RWPE1 (cell line): ENCODE data around the gene PLEKHA7.

Source experiments
- CTCF ChIA-PET: fragments of 350-600 bp; sonication (Branson Sonifier 250); formaldehyde crosslinking; extraction: SDS; loops from one replicate; lab custom pipeline; 2021; lab: Yijun Ruan, JAX
- POLR2A ChIA-PET: fragments of 400-600 bp; formaldehyde crosslinking; extraction: SDS; loops from one replicate; lab custom pipeline; 2020; ENCODE audit warnings: antibody characterized with exemption; ENCODE audit not compliant: low non-redundant PET; lab: Yijun Ruan, JAX
- DNase-seq: peaks from one replicate; pipeline ENCODE4 v3.0.0; 2012; ENCODE audit warnings: low spot score
- H3K27ac ChIP-seq: fragments of 450-650 bp; 2 replicates; pipeline ENCODE4 v1.5.1; 2017
- TF ChIP-seq, protein P1 (sequence below): fragments of 450-650 bp; conservative IDR thresholded peaks from 2 replicates; pipeline ENCODE4 v1.5.1; 2017; ENCODE audit warnings: low read depth, mild to moderate bottlenecking

PLEKHA7 gene

GRCh38 chr11:16787035-16787742, 227.0 kb downstream of the PLEKHA7 start:
- CTCF ChIA-PET: interaction anchor here (0.5 to 0.9 kb wide), 4 partner anchors 27 to 181 kb away, joined by 3 to 4 read pairs (median 3); no protein-coding TSS in a partner anchor
- no peak for DNase-seq
- POLR2A ChIA-PET: no interaction called here
- H3K27ac ChIP-seq: no peak overlapping the region
- TF ChIP-seq, protein P1, sequence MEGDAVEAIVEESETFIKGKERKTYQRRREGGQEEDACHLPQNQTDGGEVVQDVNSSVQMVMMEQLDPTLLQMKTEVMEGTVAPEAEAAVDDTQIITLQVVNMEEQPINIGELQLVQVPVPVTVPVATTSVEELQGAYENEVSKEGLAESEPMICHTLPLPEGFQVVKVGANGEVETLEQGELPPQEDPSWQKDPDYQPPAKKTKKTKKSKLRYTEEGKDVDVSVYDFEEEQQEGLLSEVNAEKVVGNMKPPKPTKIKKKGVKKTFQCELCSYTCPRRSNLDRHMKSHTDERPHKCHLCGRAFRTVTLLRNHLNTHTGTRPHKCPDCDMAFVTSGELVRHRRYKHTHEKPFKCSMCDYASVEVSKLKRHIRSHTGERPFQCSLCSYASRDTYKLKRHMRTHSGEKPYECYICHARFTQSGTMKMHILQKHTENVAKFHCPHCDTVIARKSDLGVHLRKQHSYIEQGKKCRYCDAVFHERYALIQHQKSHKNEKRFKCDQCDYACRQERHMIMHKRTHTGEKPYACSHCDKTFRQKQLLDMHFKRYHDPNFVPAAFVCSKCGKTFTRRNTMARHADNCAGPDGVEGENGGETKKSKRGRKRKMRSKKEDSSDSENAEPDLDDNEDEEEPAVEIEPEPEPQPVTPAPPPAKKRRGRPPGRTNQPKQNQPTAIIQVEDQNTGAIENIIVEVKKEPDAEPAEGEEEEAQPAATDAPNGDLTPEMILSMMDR: no peak

- no peak for DNase-seq
- ChIA-PET CTCF (interaction anchor here (0.6 to 1.1 kb wide), 12 partner anchors 9 to 553 kb away, joined by 3 to 6 read pairs (median 3); no protein-coding TSS in a partner anchor), POLR2A (no interaction called here)
- no peak overlapping the region for H3K27ac ChIP-seq
- TF ChIP-seq, protein P1: no peak
Observed at GRCh38 chr11:16786131-16786530, 228.1 kb downstream of the PLEKHA7 start.

DNA sequence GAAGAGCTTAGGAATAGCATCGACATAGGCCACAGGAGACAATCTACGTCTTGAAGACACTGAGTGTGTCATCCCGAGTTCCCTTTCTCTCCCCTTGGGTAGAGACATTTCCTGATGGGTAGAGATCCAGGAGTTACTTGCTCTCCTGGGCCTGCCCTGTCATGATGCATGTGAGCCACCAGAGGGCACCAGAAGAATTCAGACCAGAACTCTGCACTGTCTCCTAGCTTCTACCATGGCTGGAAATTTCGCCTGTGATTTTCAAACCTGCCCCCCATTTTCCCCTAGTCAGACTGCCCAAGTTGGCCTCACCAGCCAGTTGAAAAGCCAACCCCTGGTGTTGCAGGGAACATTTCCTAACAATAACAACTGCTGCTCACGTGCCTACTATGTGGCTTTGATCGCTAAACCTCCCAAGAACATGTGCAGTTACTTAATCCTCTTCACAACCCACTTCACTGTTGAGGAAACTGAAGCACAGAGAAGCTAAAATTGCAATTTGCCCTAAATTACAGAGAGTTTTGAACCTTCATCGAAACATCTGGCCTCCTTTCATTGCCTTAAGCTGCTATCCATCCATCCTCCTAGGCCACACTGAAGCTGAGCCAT, 228.6 kb downstream of the PLEKHA7 start:
- TF ChIP-seq, protein P1: peak; percentile 90
- H3K27ac ChIP-seq: no peak overlapping the region
- CTCF ChIA-PET: interaction anchor here (0.6 to 1.1 kb wide), 13 partner anchors 8 to 599 kb away, joined by 3 to 6 read pairs (median 3); no protein-coding TSS in a partner anchor
- peak; percentile 84 for DNase-seq
- POLR2A ChIA-PET: no interaction called here

DNA sequence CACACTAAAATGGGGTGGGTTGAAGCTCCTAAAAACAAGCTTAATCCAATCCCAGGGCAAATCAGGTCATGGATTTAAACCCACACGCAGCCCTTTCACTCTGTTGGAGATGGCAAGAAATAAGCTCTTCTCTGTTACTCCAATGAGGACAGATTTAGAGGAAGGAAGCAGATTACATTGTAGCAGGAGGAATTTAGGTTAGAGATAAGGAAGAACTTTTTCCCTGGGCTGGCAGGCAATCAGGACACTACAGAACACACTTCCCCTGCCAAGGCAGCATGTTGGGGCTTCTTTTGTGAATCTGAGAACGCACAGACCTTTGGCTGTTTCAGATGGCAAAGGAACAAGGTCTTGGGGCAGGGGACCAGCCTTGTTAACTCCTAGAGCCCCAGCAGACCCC, 229.5 kb downstream of the PLEKHA7 start:
- ChIA-PET CTCF (interaction anchor here (0.5 to 0.6 kb wide), 3 partner anchors 100 to 307 kb away, joined by 3 read pairs; no protein-coding TSS in a partner anchor), POLR2A (no interaction called here)
- TF ChIP-seq, protein P1: no peak
- H3K27ac ChIP-seq: no peak overlapping the region
- DNase-seq: no peak

- ChIA-PET POLR2A (no interaction called here), CTCF (interaction anchor here (0.5 to 1.1 kb wide), 4 partner anchors 13 to 307 kb away, joined by 3 read pairs; no protein-coding TSS in a partner anchor)
- TF ChIP-seq, protein P1: no peak
- no peak overlapping the region for H3K27ac ChIP-seq
- no peak for DNase-seq
Observed at GRCh38 chr11:16784097-16784496, 230.1 kb downstream of the PLEKHA7 start.

DNA sequence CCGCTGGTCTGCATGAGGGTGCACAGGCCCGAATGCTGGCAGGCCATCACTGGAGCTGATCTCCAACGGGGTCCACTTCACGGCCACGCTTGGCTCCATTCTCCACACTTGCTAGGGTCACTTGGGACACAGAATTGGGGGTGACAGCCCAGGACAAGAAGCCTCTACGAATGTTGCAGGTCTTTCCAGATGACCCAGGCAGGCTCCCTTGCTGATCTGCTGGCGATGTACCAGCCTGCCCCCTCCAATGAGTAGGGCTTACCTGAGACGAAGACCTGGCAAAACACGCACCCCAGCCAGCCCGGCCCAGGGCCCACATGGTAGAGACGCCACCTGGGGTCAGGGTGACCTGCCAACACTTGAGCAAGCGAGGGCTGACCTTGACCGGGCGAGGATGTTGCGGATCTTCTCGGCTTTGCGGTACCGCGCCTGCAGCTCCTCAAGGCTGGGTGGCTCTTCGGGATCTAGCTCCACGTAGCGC, 230.9 kb downstream of the PLEKHA7 start:
- no peak for DNase-seq
- TF ChIP-seq, protein P1: no peak
- ChIA-PET POLR2A (no interaction called here), CTCF (interaction anchor here (0.7 to 1.1 kb wide), 2 partner anchors 13 to 37 kb away, joined by 3 read pairs; no protein-coding TSS in a partner anchor)
- H3K27ac ChIP-seq: no peak overlapping the region
